ENCODE measurements around the gene HOXC5. TPM values are rescaled to one million over a fixed set of nuclear protein-coding genes. Genes with fewer than 3 reads are reported as not detected.
A peak's percentile ranks its signal among the peaks of the same experiment; 100 is the strongest.

HOXC5 gene
- polyA plus RNA-seq, 3 donors, result not detected

DNA sequence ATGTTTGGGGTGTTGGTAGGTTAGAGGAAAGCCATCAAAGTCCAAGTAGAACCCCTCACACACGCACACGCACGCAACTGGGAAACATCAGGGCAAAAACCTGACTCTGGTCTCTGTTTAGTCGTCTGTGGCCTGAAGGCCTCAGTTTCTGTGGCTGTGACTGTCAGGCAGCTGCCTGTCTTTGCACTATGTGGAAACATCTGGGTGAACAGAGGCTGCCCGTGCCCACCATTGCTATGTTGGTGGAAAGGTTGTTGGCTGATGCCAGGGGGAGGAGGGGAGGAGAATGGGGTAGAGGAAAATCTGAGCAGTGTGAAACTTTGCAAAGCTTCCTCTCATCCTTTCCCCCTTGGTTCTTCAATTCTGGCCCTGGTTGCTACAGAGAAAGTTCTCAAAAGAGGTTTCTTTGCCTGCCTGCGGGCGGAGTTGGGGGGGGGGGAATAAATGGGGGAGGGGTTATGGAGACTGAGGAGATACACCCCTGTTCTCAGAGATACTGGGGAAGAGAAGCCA lies 40.4 kb upstream of the HOXC5 start:
- whole genome bisulfite sequencing (ENCODE audit: insufficient coverage), result 9% methylated on average over 1 of the region's 7 CpGs
- H3K27ac Mint-ChIP-seq, result no peak overlapping the region
- H3K79me2 ChIP-seq (ENCODE audit: insufficient read depth, low read length), result no peaks in the 10 kb centered on the region

GRCh38 chr12:53993162-53994008 lies 39.5 kb upstream of the HOXC5 start:
- intact Hi-C loops (cut with micrococcal nuclease), result no loop called here
- H3K36me3 Mint-ChIP-seq, result peaks cover 3 to 28% of the 10 kb centered on the region in 2 donors
- H3K4me1 Mint-ChIP-seq, result peaks cover 37% of the 10 kb centered on the region
- Histone ChIP-seq H3K27me3 (ENCODE audit: control insufficient read depth in 2 of 2, insufficient read depth in 2 of 2, low read length in 2 of 2) (peaks cover 93 to 100% of the 10 kb centered on the region in 2 donors), H3K36me3 (replicated peaks in 1 of 2; ENCODE audit: control insufficient read depth in 1 of 2, insufficient read depth in 2 of 2, low read length in 2 of 2) (no peaks in the 10 kb centered on the region), H3K4me2 (replicated peaks; ENCODE audit: extremely low read depth, low read length, poor library complexity, severe bottlenecking) (no peak overlapping the region), H3K9me3 (replicated peaks in 1 of 2; ENCODE audit: control insufficient read depth in 1 of 2, insufficient read depth in 1 of 2, low read length in 2 of 2) (peaks cover 3 to 63% of the 10 kb centered on the region in 2 donors), H2AFZ (ENCODE audit: insufficient read depth, low read depth, low read length, poor library complexity, severe bottlenecking) (no peak overlapping the region), H4K20me1 (ENCODE audit: insufficient read depth, low read length) (no peaks in the 10 kb centered on the region), H3K79me2 (ENCODE audit: insufficient read depth, low read length) (no peaks in the 10 kb centered on the region), H3K9ac (ENCODE audit: insufficient read depth, low read length, poor library complexity, severe bottlenecking) (no peak overlapping the region), H3K27ac (ENCODE audit: low read depth in 1 of 2, low read length in 2 of 2) (no peak overlapping the region), H3K4me3 (replicated peaks in 1 of 3; ENCODE audit: low read depth in 2 of 3, low read length in 3 of 3) (no peak overlapping the region), H3K4me1 (ENCODE audit: control insufficient read depth in 1 of 2, insufficient read depth in 2 of 2, low read length in 2 of 2) (peaks cover 12 to 20% of the 10 kb centered on the region in 2 donors)
- no peak for DNase-seq
- TF ChIP-seq, protein P1, sequence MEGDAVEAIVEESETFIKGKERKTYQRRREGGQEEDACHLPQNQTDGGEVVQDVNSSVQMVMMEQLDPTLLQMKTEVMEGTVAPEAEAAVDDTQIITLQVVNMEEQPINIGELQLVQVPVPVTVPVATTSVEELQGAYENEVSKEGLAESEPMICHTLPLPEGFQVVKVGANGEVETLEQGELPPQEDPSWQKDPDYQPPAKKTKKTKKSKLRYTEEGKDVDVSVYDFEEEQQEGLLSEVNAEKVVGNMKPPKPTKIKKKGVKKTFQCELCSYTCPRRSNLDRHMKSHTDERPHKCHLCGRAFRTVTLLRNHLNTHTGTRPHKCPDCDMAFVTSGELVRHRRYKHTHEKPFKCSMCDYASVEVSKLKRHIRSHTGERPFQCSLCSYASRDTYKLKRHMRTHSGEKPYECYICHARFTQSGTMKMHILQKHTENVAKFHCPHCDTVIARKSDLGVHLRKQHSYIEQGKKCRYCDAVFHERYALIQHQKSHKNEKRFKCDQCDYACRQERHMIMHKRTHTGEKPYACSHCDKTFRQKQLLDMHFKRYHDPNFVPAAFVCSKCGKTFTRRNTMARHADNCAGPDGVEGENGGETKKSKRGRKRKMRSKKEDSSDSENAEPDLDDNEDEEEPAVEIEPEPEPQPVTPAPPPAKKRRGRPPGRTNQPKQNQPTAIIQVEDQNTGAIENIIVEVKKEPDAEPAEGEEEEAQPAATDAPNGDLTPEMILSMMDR (IDR thresholded peaks at IDR 0.05), result no peak
- H3K27ac Mint-ChIP-seq, result no peak overlapping the region
- H3K27me3 Mint-ChIP-seq (ENCODE audit: low read depth in 3 of 3), result peaks cover 99 to 100% (median 100%) of the 10 kb centered on the region in 3 donors
- 30% methylated on average over 6 of the region's 18 CpGs for WGBS (ENCODE audit: insufficient coverage)
- H3K4me3 Mint-ChIP-seq, result peak overlapping the region in 1 of 2 donors; percentile 85
- H3K9me3 Mint-ChIP-seq, result peaks cover 2 to 62% (median 34%) of the 10 kb centered on the region in 7 donors

More for the DNA sequence above, 40.4 kb upstream of the HOXC5 start:
- H3K36me3 ChIP-seq (replicated peaks in 1 of 2; ENCODE audit: control insufficient read depth in 1 of 2, insufficient read depth in 2 of 2, low read length in 2 of 2), result no peaks in the 10 kb centered on the region
- peaks cover 99 to 100% (median 100%) of the 10 kb centered on the region in 3 donors for H3K27me3 Mint-ChIP-seq (ENCODE audit: low read depth in 3 of 3)
- TF ChIP-seq, protein P1 (IDR thresholded peaks at IDR 0.05), result no peak
- H3K4me1 Mint-ChIP-seq, result peaks cover 33% of the 10 kb centered on the region
- H3K4me3 Mint-ChIP-seq, result peak overlapping the region in 1 of 2 donors; percentile 71
- no peaks in the 10 kb centered on the region for H4K20me1 ChIP-seq (ENCODE audit: insufficient read depth, low read length)
- H3K4me1 ChIP-seq (ENCODE audit: control insufficient read depth in 1 of 2, insufficient read depth in 2 of 2, low read length in 2 of 2), result peaks cover 12 to 20% of the 10 kb centered on the region in 2 donors
- intact Hi-C loops (cut with micrococcal nuclease), result no loop called here
- H3K36me3 Mint-ChIP-seq, result peaks cover 0 to 28% of the 10 kb centered on the region in 2 donors
- peaks cover 2 to 59% (median 29%) of the 10 kb centered on the region in 7 donors for H3K9me3 Mint-ChIP-seq
- H3K9ac ChIP-seq (ENCODE audit: insufficient read depth, low read length, poor library complexity, severe bottlenecking), result no peak overlapping the region
- no peak overlapping the region for H3K4me3 ChIP-seq (replicated peaks in 1 of 3; ENCODE audit: low read depth in 2 of 3, low read length in 3 of 3)
- H2AFZ ChIP-seq (ENCODE audit: insufficient read depth, low read depth, low read length, poor library complexity, severe bottlenecking), result no peak overlapping the region
- H3K9me3 ChIP-seq (replicated peaks in 1 of 2; ENCODE audit: control insufficient read depth in 1 of 2, insufficient read depth in 1 of 2, low read length in 2 of 2), result peaks cover 3 to 65% of the 10 kb centered on the region in 2 donors
- peaks cover 94 to 100% of the 10 kb centered on the region in 2 donors for H3K27me3 ChIP-seq (ENCODE audit: control insufficient read depth in 2 of 2, insufficient read depth in 2 of 2, low read length in 2 of 2)
- H3K27ac ChIP-seq (ENCODE audit: low read depth in 1 of 2, low read length in 2 of 2), result no peak overlapping the region
- H3K4me2 ChIP-seq (replicated peaks; ENCODE audit: extremely low read depth, low read length, poor library complexity, severe bottlenecking), result no peak overlapping the region
- DNase-seq, result no peak

Data from CD14-positive monocyte (primary cell).